Breast epithelium (tissue), 3 donors: ENCODE measurements around the gene SLC35D2.

Experiments
- POLR2A ChIP-seq: fragments of 450-650 bp; IDR thresholded peaks from one replicate; pipeline ENCODE4 v1.6.1; 2016; ENCODE audit warnings: antibody characterized with exemption, mild to moderate bottlenecking, moderate library complexity
- POLR2AphosphoS5 ChIP-seq, 3 donors: sonication (generic); formaldehyde crosslinking; IDR thresholded peaks; one replicate each; pipeline ENCODE4 v1.6.1; 2017; ENCODE audit warnings: antibody characterized with exemption in 3 of 3
- TF ChIP-seq, protein P1 (sequence below), 3 donors: fragments of 450-650 bp; IDR thresholded peaks; one replicate each; pipeline ENCODE4 v1.5.1; 2016 to 2017; ENCODE audit warnings: antibody characterized with exemption in 3 of 3, mild to moderate bottlenecking in 3 of 3, moderate library complexity in 3 of 3

DNA sequence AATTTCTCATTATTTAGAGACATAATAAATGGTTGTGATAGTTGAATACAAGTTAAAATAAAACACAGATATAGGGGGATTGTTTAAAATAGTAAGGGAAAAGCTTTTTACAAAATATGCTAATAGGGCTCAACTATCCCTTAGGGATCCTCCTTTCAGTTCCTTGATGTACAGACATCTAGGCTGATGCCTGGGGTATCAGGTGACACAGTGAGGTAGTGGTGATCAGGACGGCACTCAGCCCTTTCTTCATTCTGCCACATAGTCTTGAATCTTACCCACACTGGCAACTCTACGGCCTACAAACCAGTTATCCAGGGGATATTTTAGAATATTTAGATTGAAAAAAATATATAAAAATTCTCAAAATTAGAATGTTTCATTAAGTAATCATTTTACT, 12.5 kb upstream of the SLC35D2 start:
- TF ChIP-seq, protein P1, sequence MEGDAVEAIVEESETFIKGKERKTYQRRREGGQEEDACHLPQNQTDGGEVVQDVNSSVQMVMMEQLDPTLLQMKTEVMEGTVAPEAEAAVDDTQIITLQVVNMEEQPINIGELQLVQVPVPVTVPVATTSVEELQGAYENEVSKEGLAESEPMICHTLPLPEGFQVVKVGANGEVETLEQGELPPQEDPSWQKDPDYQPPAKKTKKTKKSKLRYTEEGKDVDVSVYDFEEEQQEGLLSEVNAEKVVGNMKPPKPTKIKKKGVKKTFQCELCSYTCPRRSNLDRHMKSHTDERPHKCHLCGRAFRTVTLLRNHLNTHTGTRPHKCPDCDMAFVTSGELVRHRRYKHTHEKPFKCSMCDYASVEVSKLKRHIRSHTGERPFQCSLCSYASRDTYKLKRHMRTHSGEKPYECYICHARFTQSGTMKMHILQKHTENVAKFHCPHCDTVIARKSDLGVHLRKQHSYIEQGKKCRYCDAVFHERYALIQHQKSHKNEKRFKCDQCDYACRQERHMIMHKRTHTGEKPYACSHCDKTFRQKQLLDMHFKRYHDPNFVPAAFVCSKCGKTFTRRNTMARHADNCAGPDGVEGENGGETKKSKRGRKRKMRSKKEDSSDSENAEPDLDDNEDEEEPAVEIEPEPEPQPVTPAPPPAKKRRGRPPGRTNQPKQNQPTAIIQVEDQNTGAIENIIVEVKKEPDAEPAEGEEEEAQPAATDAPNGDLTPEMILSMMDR (IDR thresholded peaks at IDR 0.05) = no peak
- TF ChIP-seq POLR2A = no peak
- no peak for TF ChIP-seq POLR2AphosphoS5 (IDR thresholded peaks at IDR 0.05)
